Stimulated activated CD8-positive, alpha-beta memory T cell treated with anti-CD3 and anti-CD28 coated beads, Interleukin-15, amount 100 ng/mL, for 48 hours (primary cell): ENCODE measurements around the gene SPNS2.

Experiments
- DNase-seq, 2 donors: peaks; one replicate each; pipeline ENCODE4 v3.0.0-alpha.2; 2020; ENCODE audit warnings: low read depth in 2 of 2

The SPNS2 gene

DNA sequence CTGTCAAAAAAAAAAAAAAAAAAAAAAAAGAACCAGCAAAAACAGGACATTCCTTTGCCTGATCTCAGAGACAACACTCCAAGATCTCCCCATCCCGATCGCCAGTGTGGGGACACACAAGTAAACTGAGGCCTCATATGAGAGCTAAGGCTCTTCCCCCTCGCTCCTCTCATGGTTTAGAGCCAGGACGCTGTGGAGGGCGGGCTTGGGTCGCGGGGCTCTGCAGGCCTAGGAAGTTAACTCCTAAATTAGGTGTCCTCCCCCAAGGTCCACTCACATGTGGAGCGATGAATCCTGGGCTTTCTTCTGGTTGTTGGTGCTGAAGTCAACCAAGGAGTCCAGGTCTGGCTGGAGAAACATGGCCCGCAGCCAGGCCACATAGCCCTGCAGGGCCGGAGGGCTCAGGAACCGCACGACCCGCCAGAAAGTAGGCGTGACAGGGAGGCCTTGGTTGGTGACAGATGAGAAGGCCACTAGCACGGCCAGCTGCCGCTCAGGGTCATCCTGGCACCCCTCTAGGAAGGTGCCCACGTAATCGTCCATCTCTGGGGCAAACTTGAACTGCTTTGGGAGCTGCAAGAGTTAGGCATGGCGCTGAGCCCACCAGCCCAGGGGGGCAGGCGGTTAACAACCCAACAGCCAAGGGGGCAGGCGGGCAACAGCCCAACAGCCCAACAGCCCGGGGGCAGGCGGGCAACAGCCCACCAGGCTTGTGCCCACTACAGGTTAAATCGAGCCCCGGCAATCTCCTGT, 51.3 kb downstream of the SPNS2 start:
- no peak for DNase-seq

DNA sequence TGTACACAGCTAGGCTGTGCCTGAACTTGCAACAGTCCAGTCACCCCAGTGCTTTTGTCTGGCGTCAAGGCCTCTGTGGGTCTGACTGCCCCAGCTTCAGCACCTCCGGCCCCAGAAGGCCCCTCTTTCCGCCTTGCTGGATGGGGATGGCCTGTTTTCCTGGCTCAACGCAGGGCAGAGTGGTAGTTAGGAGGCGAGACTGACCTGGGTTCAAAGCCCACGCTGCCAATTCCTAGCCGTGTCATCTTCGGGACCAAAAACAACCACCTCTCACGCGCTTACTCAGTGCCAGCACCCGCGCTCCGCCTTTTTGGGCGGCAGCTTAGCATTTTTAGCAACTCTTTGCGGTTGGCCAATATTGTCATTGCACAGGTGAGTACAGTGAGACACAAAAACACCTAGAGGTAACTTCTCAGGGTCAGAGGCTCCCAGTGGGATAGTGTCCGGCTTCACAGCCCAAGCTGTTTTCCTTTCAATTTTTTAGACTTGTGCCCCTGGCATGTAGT, 51.9 kb downstream of the SPNS2 start:
- DNase-seq = no peak

DNA sequence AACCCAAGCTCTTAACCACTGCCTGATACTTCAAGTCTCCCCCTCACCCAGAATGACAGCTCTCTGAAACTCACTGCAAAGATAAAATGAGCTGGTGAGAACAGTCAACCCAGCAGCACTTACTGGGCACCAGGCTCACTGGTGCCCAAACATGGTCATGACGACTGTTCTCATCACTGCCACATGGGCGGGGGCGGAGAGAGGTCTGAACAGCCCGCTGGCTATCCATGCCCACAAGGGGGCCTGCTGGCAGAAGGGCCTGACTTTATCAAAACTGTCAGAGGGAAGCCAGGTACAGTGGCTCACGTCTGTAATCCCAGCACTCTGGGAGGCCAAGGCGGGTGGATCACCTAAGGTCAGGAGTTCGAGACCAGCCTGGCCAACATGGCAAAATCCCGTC, 52.5 kb downstream of the SPNS2 start:
- DNase-seq = no peak

GRCh38 chr17:4551796-4552525, 53.3 kb downstream of the SPNS2 start:
- DNase-seq = no peak

DNA sequence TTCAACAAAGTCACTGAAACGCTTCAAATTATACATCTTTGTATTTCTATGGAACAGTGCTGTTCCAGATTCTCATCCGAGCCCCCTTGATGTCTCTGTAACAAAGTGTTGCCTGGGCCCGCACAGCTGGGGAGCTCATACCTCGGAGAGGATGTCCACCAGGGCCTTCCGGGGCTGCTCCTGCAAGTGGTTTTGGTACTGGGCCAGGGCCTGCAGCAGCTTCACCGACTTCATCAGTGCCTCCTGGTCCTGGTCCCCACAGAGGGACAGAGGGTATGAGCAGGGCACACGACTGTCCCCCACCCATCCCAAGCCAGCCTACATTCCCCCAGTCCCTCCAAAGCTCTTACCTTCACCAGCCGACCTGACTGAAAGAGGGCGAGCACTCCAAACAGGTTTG, 55.0 kb downstream of the SPNS2 start:
- no peak for DNase-seq

DNA sequence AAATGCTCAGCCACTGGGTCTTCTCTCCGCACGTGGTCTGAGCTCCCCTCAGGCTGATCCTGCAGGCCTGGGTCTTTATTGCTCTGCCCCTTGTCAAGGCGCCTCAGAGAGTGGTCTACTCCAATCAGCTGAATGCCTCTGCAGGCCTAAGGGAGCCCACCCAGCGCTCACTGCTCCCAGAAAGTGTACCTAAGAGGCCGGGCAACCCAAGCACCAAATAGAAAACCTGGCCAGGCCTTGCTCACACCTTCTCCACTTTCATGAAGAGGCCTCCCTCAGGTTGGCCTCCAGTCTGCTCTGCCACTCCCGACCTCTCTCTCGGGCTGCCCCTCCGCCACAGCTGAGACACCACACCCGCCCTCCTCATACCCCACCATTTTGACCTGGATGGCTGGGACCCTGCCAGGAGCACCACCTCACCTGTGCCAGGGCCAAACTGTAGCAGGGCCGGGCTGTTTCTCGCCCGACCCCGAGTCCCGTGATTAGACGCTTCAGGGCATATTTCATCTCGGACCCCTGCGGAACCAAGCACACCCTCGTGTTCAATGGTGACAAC, 55.8 kb downstream of the SPNS2 start:
- DNase-seq = no peak

GRCh38 chr17:4554997-4555799, 56.5 kb downstream of the SPNS2 start, which contains the start of gene MYBBP1A:
TSS of gene MYBBP1A (minus strand) at chr17:4555384. CDS start at chr17:4555324, 60 bp downstream.
- DNase-seq = peak; percentile 96 to 97

DNA sequence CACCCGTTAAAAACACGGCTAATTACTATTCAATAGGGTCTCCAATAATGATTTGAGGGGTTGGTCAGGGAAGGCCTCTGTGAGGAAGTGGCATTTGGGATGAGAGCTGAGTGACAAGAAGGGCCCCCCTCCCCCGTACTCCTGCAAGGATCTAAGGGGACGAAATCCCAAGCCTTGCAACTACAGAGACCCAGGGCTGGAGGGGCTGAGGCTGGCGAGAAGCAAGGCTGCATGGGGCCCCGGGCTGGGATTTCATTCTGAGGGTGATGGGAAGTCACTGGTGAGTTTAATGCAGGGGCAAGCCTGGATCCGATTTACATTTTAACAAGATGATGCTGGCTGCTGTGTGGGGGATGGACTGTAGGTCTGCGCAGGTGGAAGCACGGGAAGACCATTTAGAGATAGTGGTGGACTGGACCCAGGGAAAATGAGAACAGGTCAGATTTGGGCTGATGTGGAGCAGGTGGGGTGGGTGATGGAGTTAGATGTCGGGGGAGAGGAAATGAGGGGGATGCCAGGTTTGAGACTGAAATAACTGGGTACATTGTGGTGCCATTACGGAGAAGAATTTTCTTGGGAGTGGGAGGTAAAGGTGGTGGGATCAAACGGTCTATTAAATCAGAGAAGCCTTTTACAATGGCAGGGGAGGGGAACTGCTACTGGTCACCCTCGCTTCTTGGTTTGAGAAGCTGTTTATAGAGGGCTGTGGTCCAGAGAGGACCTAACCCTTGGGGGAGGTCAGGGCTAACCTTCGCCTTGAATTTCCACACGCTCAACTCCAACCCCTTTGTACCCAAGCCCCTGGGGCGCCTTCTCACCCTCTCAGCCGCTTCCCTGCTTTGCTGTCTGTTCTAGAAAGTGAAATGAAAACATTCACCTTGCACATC, 57.4 kb downstream of the SPNS2 start:
- no peak for DNase-seq

- DNase-seq = no peak
Measured at GRCh38 chr17:4556996-4557395, 58.3 kb downstream of the SPNS2 start.

GRCh38 chr17:4557626-4558346, 59.1 kb downstream of the SPNS2 start:
- no peak for DNase-seq

- DNase-seq = no peak
Measured at GRCh38 chr17:4558347-4558971, 59.8 kb downstream of the SPNS2 start.

- DNase-seq = no peak
Measured at GRCh38 chr17:4559139-4559791, 60.6 kb downstream of the SPNS2 start.

DNA sequence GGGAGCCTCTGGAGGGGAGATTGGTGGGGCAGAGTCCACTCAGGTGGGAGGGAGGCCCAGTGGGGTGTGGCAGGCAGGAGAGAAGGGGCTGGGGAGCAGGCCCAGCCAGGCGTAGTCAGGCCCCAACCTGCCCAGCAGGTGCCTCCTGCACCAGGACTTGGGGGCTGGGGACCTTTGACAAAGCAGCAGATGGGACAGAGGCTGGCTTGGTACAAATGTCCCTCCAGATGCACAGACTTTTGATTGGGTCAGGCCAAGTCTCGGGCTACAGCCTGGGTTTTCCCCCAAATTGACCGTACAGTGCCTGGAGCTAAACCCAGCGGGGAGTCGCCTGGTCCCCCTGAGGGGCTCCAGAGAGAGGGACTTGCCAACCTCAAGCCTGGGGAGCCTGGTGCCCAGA, 61.3 kb downstream of the SPNS2 start:
- no peak for DNase-seq

DNA sequence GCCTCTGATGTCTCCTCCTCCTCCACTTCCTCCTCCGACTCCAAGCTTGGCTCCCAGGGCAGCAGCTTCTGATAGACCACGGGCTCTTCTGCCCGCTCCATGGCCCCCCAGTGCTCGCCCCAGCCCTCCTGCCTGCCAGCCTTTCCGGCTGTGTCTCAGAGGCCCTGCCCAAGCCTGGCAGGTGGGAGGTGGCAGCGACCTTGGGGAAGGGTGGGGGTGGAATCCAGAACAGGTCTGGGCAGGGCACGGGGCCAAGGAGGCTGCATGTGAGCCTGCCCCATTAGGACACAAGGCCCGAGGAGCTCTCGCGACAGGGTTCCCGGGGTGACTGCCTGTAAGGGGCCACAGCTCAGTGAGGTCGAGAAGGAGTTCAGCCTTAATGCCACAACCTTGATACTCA, 61.7 kb downstream of the SPNS2 start, which contains the start of gene GGT6:
TSS of gene GGT6 (minus strand) at position 157 of the 400 bp plus-strand sequence. CDS start at position 101, 56 bp downstream.
- DNase-seq = no peak

DNA sequence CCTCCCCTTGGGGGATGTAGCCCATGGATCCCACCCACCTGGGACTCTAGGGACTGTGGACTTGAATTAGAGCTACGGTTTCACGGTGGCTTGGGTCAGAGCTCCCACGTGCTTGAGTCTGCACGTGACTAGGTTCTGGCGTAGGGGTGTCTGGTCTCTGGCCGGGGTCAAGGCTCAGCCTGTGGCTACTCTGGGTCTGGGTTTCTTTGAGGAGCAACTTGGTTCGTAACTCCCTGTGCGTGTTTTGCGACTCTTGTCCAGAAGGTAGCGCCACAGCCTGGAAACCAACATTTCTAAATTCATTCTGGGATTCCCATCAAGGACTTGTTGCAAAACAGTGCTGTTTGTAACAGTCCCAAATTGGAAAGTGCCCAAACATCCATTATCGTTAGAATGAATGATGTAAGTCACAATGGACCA, 62.2 kb downstream of the SPNS2 start:
- DNase-seq = no peak

DNA sequence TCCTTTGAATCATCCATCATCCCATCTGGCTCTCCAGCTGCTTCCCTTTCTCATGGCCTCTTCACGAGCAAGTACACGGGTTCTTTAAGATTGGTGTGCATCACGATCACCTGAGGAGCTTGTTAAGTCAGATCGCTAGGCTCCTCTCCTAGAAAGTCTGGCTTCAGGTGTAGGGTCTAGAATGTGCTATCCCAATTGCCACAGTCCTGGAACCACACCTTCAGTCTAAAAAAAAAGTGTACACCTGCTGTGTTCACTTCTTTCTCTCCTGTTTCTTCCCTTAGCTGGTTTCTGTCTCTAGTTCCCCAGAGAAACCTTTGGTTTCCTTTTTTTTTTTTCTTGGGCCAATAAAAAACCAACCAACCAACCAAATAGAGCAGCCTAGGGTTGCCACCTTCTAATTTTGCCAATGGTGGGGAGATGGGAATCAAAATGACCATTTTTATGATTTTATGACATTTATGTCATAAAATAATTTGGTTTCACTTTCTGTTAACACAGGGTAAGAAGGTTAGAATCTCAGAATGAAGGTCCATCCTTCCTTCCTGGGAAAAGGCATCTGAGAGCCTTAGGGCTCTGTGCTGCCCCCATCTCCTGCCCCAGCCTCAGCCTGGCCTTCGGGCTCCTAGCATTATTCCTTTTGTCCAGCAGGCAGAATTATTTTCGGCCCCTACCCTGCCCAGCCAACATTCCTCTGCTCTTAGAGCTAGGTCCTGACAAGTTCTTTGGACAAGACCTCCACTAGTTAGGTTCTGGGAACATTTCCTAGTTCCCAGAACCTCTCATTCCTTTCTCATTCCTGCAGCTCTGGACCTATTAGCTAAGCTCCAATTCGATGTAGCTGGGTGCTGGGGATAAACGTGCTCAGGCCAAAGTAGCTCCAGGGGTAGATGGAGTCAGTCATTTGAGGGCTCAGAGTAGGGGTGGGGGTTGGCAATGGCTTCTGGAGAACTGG, 63.6 kb downstream of the SPNS2 start:
- DNase-seq = no peak

DNA sequence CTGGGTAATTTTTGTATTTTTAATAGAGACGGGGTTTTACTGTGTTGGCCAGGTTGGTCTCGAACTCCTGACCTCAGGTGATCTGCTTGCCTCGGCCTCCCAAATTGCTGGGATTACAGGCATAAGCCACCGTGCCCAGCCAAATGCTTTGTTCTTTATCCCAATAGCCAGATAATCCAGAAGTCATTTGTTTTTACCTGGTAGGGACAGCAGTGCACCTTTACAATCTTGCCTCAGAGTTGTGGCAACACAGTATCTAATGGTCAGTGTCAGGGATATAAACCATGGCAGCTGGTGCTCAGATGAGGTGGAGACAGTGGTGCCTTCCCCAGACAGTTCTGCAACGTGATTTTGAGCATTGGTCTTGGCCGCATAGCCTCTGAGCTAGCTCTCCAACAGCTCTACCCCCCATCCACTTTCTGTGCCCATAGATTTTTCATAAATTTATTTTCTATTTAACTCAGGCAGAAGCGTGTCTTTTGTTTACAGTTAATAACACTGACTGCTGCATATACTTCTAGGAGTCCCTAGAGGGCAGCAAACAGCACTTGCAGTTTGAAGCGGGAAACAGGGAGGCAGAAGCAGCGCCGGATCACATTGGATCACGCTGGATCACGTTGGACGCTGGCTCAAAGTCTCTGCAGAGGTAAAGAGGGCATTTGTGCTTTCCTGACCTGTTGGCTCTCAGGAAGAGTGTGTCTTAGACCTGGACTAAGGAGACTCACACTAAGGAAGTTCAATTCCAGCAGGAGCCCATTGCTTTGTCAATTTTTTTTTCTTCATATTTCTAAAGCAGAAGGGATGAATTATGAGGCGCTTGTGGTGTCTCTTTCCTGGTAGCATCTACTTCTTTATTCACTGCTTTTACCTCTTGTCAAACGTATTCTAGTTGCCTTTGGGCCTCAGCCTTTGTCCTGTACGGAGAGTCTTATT, 66.8 kb downstream of the SPNS2 start:
- DNase-seq = peak in 1 of 2 donors; percentile 28
